Glomerular visceral epithelial cell (primary cell): Measurements from ENCODE around the gene SELENOT.
"Not testable (repeated sequence)": the region's sequence is repeated elsewhere in the genome, so short reads cannot be mapped to it uniquely, and the experiment has no call there.

ENCODE experiments used
- DNase-seq: peaks from one replicate; pipeline ENCODE4 v3.0.0-alpha.2; 2016; ENCODE audit errors: extremely low spot score

SELENOT gene, protein sequence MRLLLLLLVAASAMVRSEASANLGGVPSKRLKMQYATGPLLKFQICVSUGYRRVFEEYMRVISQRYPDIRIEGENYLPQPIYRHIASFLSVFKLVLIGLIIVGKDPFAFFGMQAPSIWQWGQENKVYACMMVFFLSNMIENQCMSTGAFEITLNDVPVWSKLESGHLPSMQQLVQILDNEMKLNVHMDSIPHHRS

DNA sequence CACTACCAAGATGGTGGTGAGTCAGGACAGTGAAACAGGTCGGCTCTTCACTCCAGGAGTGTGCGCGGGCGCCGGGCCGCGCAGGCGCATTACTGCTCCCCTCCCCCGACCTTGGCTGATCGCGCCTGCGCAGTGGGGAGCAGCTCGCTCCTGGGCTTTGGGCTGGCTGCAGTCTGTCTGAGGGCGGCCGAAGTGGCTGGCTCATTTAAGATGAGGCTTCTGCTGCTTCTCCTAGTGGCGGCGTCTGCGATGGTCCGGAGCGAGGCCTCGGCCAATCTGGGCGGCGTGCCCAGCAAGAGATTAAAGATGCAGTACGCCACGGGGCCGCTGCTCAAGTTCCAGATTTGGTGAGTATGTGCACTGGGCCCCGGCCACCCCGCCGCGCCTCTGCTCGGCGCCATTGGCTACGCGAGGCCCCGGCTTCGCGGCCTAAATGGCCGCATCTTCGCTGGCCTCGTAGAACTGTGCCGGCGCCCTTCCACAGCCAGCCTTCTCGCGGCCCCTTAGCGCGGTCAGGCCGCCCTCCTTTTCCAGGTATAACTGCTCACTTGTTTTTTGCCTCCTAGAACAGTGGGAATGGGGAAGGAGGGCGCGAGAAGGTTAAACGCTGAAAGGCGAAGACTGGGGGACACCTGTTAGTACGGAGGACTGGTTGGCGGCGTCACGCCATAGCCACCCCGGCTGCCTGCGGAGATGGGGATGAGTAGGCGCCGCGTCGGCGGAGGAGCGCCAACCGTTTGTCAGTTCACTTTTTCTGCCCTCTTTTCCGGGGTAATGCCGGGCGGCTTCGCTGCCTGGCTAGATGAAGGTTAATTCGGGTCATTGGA is at the start of gene SELENOT:
TSS of gene SELENOT (plus strand) at position 169 of the 827 bp plus-strand sequence. CDS start at position 211, 42 bp downstream.
- DNase-seq, result peak; percentile 97

DNA sequence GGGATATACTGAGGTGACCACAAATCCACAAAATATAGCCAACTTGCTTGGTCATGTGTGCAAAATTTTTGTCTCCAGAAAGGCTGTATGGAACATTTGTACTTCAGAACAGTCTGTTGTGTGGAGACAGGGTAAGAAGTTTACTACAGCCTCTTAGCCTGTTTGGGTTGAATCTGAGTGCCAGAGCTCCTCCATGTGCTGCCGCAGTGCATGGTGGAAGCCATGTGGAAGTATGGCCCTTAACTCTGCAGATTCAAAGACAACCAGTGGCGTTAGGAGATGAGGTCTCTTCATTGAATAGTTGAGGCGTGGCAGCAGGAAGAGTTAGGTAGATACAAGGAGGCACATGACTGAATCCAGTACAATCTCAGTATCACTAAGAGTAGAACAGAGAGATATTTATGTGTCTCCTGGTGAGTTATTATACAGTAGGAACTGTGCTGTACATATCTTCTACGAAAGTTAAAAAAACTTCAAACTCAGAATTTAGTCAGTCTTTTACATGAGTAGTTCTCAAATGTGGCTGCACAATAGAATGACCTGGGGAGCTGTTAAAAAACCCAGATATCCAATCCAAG is 47.2 kb upstream of the SELENOT start:
- no peak for DNase-seq

DNA sequence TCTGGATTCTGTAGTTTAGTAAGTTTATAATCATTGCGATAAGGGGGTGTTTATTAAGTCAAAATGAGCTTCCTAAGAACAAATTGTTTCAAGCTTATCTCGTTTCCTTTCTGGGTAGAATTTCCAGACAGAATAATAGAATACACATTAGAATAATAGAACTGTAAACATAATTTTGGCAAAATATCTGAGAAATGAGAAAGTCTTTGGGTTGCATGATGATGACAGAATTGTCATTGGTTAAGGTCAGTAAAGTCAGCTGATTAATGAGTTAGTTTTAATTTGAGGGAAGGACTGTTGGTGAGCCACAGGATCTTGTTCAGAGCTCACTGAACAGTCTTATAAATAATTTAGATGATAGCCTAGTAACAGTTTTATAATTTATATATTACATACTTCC is 46.3 kb upstream of the SELENOT start:
- no peak for DNase-seq

DNA sequence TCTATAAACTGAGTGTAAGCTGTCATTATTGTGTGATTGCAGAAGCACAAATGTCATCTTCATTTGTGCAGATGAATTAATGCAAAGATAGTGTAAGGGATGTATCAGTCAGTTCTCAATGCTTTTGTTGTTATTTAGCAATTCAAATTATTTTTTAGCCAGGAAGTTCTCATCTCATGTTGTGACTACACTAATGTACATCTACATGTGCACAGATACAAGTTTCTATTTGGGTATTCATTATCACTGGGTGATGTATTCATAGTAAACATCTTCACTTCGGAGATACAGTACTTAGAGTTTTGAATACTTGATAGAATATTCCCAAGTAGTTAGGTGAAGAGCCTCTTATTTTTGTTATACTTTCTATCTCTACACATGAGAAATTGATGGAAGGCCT is 45.4 kb upstream of the SELENOT start:
- no peak for DNase-seq

DNA sequence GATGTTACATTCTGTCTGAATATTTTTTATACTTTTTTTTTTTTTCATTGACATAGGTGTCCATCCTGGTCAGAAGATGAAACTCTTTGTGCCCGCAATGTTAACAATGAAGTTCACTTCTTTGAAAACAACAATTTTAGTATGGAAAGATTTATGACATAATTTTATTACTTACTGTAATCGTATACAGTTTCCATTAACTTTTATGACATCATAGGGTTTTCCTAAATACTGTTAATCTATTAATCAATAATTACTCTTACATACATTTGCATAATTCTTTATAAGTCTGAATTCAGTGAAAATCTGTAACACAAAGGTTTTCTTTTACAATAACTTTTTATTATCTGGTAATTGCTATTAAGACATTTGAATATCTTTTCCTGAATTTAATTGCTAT is 38.9 kb upstream of the SELENOT start:
- DNase-seq, result no peak

DNA sequence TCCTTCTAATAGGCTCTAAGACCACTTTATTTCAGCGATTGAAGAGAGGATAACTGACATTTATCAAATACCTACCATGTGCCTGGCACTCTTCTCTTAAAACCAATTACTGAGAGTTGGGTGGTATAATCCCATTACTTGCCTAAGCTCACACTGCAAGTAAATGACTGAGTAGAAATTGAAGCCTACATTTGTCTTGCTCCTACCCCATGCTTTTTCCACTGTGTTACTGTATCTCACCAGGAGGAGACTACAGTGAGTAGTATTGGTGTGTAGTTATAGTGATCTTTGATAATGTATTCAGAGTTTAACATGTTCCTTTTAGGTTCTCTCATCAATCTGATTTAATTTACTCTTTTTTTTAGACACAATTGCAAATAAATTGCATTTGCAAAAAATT is 35.8 kb upstream of the SELENOT start:
- DNase-seq, result no peak

DNA sequence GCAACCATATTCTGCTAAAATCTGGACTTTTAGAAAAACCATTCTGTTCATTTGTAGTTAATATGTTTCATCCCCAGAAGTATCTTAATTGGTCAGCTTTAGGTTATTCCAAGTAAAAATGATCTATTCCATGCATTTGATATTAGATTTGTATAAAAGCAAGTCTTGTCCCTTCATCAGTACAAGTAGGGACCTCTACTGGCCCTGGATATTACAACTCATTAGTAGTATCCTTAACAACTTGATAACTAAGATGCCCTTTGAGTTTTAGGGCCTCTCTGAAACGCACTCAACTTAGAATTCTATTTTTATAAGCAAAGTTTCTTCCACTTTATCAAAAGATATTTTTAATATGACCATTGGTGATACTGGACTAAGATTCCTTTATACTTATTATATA is 25.3 kb upstream of the SELENOT start:
- no peak for DNase-seq

DNA sequence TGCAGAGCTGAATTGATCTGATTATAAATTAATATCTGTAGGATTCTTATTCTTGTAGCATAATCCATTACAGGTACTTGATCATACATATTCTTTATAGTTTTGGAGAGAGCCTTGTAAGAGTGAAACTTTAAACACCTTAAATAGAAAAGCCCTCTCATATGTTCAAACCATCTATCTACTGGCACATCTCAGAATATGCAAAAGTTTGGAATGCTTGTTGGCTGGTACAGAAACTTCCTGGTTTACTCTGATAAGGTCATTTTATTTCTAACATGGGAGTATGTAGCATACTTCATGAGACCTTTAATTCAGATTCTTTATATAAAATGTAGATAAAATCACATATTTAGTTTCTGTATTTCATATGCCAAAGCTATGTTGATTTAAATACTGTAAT is 21.9 kb upstream of the SELENOT start:
- DNase-seq, result no peak

DNA sequence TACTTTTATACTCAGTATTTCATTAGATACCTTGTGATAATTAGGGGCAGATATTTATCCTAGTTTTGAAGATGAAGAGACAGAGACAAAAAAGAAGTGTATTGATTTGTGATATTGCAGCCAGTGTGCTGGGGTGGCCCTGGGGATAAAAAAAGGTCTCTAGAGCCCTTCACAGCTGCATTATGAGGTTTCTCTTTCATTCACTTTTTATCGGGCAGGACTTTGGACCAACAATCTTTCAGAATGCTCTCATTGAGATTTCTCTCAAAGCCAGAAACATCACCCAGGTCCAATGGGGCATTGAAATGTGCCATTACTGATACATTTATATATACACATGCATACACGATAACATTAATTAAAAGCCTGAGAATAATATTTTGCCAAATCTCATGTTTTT is 20.5 kb upstream of the SELENOT start:
- no peak for DNase-seq

DNA sequence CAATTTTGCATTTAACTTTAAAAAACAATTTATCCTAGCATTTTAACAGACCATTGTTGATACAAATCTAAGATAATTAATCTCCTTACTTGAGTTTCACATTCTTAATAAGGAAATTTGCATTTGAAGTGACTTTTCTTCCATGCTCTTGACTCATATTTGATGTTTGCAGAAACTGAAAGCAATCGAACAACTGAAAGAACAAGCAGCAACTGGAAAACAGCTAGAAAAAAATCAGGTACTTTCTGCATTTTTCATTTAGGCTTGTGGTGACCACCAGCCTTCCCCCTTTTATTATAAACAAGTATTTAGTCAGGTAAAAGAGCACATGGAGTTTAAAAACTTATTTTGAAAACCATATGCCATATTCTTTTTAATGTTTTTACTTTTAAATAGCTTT is 20.1 kb upstream of the SELENOT start:
- DNase-seq, result no peak

DNA sequence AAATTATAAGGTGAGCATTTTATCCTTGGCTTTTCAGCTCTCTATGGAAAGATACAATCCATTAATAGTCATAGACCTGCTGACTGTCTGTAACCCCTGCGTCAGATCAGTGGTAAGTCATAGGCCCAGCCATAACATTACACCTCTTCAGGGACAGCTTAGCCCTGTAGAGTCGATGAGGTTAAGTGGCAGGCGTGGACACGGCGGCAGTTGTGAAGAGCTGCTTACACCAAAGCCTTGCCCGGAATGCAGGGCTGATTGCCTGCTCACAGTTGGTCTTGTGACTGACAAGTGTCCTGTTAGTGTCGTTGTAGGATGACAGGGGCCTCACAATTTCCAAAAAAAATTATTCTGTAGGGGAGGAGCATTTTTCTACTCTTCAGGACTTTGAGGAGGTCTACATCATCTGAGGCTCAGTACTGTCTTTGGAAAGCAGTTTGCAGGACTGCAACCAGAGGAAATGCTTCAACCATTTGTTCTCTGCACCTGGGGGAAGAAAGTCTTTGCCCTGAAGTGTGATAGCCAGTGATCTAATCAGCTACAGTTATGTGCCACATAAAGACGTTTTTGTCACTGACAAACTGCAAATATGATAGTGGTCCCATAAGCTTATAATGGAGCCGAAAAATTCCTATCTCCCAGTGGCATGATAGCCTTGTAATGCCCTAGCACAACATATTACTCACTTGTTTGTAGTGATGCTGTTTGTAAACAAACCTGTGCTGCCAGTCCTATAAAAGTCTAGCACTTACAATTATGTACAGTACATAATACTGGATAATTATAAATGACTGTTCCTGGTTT is 14.9 kb upstream of the SELENOT start:
- no peak for DNase-seq

DNA sequence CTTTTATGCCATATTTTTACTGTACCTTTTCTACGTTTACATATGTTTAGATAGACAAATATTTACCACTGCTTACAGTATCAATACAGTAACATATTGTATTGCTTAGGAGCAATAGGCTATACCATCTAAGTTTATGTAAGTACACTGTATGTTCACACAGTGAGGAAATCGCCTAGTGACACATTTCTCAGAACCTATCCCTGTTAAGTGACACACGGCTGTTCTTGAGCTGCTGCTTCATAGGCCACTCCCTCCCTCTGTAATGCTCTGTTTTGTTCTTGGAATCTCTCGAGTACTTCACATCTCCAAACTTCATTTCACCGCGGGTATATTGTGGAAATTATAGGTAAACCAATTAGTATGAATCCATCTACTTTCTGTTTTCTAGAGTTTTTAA is 13.4 kb upstream of the SELENOT start:
- no peak for DNase-seq

DNA sequence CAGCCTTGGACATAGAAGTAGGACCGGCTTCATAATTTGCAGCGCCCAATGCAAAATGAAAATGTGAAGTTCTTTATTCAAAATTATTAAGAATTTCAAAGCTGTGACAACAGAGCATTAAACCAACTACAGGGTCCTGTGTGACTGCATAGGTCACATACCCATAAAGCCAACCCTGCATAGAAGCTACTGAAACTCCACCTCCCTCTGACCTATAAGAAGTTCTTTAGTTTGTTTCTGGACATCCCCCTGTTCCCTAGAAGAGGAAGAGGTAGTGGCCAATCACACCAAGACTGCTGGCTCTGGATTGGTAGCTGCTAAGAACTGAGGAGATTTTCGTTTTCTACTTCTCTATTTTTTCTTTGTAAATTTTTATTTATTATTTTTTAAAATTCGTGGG is 9.0 kb upstream of the SELENOT start:
- DNase-seq, result no peak

DNA sequence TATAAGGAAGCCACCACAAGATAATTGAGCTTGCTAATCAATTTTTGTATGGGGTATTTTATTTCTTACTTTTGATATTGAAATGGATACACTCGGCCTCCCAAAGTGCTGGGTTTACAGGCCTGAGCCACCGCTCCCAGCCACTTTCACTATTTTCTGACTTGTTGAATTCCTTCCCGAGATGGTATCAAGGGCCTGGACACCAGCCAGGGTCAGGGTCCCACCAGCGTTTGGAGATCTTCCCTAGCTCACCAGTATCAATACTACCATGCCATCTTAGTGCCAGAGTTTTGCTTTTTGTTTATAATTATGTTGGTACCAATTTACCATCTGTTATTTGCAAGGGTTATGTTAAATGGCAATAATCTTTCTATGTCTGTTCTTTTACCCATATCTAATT is 5.5 kb upstream of the SELENOT start:
- DNase-seq, result no peak

DNA sequence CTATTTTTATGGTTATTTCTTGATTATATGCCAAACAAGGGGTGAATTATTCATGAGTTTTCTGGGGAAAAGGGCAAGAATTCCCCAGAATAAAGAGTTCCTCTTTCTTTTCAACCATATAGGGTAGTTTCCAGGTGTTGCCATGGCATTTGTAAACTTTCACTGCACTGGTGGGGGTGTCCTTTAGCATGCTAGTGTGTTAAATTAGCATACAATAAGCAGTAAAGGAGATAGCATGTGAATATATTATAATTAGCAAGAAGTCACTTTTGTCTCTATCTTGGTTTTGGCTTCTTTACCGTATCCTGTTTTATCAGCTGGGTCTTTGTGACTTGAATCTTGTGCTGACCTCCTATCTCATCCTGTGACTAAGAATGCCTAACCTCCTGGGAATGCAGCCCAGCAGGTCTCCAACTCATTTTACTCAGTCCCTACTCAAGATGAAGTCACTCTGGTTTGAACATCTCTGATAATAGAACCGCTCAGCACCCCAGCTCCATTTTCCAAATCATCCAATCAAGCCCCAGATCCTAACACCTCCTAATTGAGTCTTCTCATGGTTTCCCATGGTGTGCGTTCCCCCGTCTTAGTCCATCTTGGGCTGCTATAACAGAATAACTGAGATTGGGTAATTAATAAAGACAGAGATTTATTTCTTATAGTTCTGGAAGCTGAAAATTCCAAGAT is 3.4 kb upstream of the SELENOT start:
- DNase-seq, result peak; percentile 44

DNA sequence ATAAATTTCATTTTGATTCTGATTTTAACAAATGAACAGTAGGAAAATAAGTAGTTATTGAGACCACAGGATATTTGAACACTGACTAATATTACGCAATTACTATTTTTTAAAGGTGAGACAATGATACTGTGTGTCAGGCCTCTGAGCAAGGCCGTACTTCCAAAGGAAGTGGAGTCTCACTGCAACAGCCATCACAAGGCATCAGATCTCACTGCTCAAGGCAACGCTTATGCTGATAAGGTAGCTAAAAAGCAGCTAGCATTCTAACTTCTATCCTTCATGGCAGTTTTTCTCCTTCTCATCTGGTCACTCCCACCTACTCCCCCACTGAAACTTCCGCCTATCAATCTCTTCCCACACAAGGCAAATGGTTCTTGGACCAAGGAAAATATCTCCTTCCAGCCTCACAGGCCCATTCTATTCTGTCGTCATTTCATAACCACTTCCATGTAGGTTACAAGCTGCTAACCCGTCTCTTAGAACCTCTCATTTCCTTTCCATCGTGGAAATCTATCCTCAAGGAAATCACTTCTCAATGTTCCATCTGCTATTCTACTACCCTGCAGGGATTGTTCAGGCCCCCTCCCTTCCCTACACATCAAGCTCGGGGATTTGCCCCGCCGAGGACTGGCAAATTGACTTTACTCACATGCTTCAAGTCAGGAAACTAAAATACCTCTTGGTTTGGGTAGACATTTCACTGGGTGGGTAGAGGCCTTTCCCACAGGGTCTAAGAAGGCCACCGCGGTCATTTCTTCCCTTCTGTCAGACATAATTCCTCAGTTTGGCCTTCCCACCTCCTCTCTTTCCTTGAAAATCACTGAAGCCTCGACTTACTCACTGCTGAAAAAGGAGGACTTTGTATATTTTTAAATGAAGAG is 2.2 kb upstream of the SELENOT start:
- not testable (repeated sequence) for DNase-seq

DNA sequence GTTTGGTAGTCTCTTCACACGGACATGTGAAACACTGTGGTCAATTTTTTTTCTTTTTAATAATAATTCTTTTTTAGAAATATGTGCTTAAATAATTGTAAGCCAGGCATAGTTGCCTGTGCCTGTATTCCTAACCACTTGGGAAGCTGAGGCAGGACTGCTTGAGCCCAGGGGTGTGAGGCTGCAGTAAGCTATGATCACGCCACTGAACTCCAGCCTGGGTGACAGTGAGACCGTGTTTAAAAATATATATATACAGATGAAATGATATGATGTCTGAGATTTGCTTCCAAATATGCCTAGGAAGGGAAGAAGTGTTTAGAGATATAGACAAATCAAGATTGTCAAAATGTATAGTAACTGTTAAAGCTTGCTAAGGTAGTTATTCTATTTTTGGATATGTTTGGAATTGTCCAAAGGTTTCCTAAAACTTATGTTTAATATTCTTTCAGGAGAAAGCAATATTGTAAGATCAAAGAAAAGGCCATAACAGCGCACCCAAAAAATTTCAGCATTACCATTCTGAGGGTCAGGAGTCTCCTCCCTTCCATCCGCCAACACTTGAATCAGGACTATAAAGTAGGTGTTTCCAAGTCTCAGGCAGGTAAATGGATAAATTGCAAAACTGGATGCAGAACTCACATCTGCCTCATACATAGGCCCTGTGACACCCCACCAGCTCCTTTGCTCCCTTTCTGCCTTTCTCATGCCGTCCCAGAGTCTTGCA is 532 bp upstream of the SELENOT start:
- no peak for DNase-seq

DNA sequence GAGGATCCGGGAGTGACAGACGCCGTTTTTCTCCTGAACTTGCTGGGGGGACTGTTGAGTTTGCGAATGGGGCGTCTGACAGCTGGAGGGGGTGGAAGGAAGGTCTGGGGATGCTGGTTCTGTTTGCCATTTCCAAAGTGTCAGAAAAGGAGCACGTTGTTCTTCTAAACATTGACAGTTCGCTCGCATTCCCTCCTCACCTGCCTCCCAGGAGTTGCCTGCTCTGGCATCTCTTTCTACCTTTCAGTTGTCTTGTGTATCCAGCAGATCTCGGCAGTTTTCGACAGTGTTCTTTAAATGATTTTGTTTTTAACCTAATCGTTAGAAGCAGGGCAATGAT is 829 bp downstream of the SELENOT start:
- no peak for DNase-seq

DNA sequence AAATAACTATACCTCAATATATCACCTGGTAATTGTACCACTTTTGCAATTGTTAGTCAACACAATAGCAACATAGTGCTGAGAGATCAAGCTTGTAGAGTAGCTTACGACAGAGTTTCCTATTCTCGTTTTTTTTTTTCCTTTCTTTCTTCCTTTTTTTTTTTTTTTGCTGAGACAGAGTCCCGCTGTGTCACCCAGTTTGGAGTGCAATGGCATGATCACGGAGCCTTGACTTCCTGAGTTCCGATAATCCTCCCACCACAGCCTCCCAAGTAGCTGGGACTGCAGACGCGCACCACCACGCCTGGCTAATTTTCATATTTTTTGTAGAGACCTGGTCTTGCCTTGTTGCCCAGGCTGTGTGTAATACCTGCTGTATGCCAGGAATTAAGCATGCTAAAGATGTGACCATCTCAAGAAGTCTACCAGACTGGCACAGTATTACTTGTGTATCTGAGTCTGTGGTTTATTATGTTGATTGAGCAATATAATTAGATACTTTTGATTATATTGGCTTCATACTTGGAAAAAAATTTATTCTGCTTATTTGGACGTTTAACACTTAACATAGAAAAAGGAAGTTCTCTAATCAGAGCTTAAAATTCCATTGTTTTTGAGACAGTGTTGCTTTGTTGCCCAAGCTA is 3.0 kb downstream of the SELENOT start:
- no peak for DNase-seq
